Hepatocyte (in vitro differentiated cells): ENCODE measurements around the gene ACAT2.

Experiments used
- CTCF ChIP-seq: fragments of 200-600 bp; sonication (generic); IDR thresholded peaks from 2 replicates; pipeline ENCODE4 v1.5.1; 2016; ENCODE audit warnings: antibody characterized with exemption, mild to moderate bottlenecking; ENCODE audit not compliant: poor library complexity
- EZH2 ChIP-seq: fragments of 200-600 bp; sonication (generic); IDR thresholded peaks from 2 replicates; pipeline ENCODE4 v1.6.1; 2016; ENCODE audit warnings: antibody characterized with exemption, mild to moderate bottlenecking, borderline replicate concordance
- EZH2phosphoT487 ChIP-seq: fragments of 200-600 bp; sonication (generic); IDR thresholded peaks from one replicate; pipeline ENCODE4 v1.6.1; 2018; ENCODE audit warnings: antibody characterized with exemption, mild to moderate bottlenecking, low read depth, moderate library complexity; ENCODE audit not compliant: unreplicated experiment, severe bottlenecking

- no peak for TF ChIP-seq CTCF
- no peak for TF ChIP-seq EZH2
- TF ChIP-seq EZH2phosphoT487 = no peak
These were observed 47.9 kb upstream of the ACAT2 start for GRCh38 chr6:159713984-159714383.
